ENCODE measurements around the gene MAD2L1.

DNA sequence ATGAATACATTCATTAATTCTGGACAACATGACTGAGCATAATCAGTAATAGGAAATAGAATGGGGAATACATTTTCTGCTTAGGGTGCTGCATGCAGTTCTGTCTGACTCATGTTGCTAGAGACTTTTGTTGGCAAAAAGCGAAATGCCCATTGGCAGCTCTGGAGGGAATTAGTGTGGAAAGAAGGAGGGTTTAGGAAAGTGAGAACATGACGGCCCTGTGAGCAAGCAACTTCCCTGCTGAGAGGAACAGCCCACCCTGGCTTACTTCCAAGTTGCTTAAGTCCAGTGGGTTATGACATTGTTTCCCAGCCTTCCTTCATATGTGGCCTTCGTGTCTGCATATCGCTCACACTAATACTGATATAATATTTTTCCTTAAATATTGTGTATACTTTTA, 13.8 kb downstream of the MAD2L1 start:
- TF ChIP-seq CTCF (IDR thresholded peaks at IDR 0.05; ENCODE audit: insufficient read depth, low read depth, low read length) (no peak), EZH2 (IDR thresholded peaks at IDR 0.05; ENCODE audit: insufficient read depth, low read length) (no peak)
